ENCODE measurements around the gene PAXX. TPM values are rescaled to one million over a fixed set of nuclear protein-coding genes. Genes with fewer than 3 reads are reported as not detected.

The PAXX gene
- total and polyA plus RNA-seq, 9 of the 15 experiments (the other 6 are each of a cell fraction or from before 2014, with no cell fraction given), result 1.2 to 175 (median 38.5) TPM

DNA sequence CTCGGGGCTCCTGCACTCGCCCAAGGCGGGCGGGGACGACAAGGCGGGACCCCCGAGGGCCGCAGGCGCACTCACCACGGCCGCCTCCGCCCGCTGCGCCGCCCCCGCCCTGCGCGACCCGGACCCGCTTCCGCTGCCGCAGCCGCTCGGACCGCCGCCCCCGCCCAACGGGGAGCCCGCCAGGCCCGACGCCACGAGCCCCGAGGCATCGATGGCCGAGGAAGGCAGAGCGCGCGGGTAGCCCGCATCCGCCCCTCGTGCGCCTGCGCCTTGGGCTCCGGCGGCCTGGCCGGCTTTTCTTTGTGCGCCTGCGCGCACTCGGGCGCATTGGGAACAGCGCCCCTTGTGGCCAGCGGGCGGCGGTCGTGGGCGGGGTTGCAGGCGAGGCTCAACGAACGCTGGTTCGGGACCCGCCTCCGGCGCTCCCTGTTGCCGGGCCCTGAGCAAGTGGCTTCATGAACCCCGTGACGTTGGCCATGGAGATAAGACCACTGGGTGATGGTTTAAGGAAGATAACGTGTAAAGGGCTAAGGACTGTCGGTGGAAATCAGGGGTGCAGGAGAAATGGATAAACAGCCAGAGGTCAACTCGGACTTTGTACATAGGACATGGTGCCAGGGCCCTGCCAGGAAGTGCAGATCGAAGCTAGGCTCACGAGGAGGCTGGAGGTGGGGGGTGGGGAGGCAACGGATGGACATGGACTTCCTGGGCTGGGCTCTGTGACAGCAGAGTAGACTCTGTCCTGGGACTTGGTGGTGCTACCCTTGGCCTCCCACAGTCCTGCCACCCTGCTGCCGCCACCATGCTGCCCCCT lies 47.5 kb upstream of the PAXX start, which contains the start of the genes C8G and FBXW5 (continued):
- TF ChIP-seq, protein P1, sequence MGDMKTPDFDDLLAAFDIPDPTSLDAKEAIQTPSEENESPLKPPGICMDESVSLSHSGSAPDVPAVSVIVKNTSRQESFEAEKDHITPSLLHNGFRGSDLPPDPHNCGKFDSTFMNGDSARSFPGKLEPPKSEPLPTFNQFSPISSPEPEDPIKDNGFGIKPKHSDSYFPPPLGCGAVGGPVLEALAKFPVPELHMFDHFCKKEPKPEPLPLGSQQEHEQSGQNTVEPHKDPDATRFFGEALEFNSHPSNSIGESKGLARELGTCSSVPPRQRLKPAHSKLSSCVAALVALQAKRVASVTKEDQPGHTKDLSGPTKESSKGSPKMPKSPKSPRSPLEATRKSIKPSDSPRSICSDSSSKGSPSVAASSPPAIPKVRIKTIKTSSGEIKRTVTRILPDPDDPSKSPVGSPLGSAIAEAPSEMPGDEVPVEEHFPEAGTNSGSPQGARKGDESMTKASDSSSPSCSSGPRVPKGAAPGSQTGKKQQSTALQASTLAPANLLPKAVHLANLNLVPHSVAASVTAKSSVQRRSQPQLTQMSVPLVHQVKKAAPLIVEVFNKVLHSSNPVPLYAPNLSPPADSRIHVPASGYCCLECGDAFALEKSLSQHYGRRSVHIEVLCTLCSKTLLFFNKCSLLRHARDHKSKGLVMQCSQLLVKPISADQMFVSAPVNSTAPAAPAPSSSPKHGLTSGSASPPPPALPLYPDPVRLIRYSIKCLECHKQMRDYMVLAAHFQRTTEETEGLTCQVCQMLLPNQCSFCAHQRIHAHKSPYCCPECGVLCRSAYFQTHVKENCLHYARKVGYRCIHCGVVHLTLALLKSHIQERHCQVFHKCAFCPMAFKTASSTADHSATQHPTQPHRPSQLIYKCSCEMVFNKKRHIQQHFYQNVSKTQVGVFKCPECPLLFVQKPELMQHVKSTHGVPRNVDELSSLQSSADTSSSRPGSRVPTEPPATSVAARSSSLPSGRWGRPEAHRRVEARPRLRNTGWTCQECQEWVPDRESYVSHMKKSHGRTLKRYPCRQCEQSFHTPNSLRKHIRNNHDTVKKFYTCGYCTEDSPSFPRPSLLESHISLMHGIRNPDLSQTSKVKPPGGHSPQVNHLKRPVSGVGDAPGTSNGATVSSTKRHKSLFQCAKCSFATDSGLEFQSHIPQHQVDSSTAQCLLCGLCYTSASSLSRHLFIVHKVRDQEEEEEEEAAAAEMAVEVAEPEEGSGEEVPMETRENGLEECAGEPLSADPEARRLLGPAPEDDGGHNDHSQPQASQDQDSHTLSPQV (IDR thresholded peaks at IDR 0.05), result peak; percentile 51
- TF ChIP-seq EZH2 (IDR thresholded peaks at IDR 0.05; ENCODE audit: borderline replicate concordance, low read depth, low read length) (no peak), ZHX1 (conservative IDR thresholded peaks at IDR 0.05; ENCODE audit: low read length) (no peak), CBFB (CRISPR knock-in tag; IDR thresholded peaks at IDR 0.05) (no peak), NCOA1 (IDR thresholded peaks at IDR 0.05; ENCODE audit: low read depth) (no peak), CCNT2 (IDR thresholded peaks at IDR 0.05; ENCODE audit: borderline replicate concordance, extremely low read depth, insufficient read length, low read depth, low read length) (peak; percentile 89), MED1 (CRISPR knock-in tag; IDR thresholded peaks at IDR 0.05; ENCODE audit: borderline replicate concordance) (no peak), LARP7 (IDR thresholded peaks at IDR 0.05) (no peak), HMG20A (CRISPR knock-in tag; conservative IDR thresholded peaks at IDR 0.05) (0 out of 2 replicates have a peak, but pooled peaks have one; percentile 11), EP300 (IDR thresholded peaks at IDR 0.05; ENCODE audit: low read length) (peak; percentile 59), KDM2B (CRISPR knock-in tag; IDR thresholded peaks at IDR 0.05) (no peak), ZNF431 (CRISPR knock-in tag; IDR thresholded peaks at IDR 0.05) (0 out of 2 replicates have a peak, but pooled peaks have one; percentile 36), PCBP1 (IDR thresholded peaks at IDR 0.05; ENCODE audit: low read depth, low read length, poor library complexity, severe bottlenecking) (peak; percentile 58), PHF20 (IDR thresholded peaks at IDR 0.05; ENCODE audit: partially characterized antibody) (peak; percentile 57)
- TF ChIP-seq, protein P2, sequence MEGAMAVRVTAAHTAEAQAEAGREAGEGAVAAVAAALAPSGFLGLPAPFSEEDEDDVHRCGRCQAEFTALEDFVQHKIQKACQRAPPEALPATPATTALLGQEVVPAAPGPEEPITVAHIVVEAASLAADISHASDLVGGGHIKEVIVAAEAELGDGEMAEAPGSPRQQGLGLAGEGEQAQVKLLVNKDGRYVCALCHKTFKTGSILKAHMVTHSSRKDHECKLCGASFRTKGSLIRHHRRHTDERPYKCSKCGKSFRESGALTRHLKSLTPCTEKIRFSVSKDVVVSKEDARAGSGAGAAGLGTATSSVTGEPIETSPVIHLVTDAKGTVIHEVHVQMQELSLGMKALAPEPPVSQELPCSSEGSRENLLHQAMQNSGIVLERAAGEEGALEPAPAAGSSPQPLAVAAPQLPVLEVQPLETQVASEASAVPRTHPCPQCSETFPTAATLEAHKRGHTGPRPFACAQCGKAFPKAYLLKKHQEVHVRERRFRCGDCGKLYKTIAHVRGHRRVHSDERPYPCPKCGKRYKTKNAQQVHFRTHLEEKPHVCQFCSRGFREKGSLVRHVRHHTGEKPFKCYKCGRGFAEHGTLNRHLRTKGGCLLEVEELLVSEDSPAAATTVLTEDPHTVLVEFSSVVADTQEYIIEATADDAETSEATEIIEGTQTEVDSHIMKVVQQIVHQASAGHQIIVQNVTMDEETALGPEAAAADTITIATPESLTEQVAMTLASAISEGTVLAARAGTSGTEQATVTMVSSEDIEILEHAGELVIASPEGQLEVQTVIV (CRISPR knock-in tag; IDR thresholded peaks at IDR 0.05; ENCODE audit: borderline replicate concordance), result no peak
- TF ChIP-seq, protein P3, sequence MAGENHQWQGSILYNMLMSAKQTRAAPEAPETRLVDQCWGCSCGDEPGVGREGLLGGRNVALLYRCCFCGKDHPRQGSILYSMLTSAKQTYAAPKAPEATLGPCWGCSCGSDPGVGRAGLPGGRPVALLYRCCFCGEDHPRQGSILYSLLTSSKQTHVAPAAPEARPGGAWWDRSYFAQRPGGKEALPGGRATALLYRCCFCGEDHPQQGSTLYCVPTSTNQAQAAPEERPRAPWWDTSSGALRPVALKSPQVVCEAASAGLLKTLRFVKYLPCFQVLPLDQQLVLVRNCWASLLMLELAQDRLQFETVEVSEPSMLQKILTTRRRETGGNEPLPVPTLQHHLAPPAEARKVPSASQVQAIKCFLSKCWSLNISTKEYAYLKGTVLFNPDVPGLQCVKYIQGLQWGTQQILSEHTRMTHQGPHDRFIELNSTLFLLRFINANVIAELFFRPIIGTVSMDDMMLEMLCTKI (IDR thresholded peaks at IDR 0.05; ENCODE audit: partially characterized antibody), result no peak

All from K562 (cell line).